ENCODE results near the gene HYAL2. TPM values are rescaled to one million over a fixed set of nuclear protein-coding genes. Genes with fewer than 3 reads are reported as not detected.

The HYAL2 gene
- polyA plus RNA-seq, 2 of the 4 experiments (the other 2 are of a cell fraction): 24.5 to 31.0 TPM

- Histone ChIP-seq H3K4me1 (peaks cover 23% of the 10 kb centered on the region), H3K4me3 (no peak overlapping the region), H3K4me2 (no peak overlapping the region), H3K9me3 (no peaks in the 10 kb centered on the region), H3K27ac (no peak overlapping the region)
- ChIA-PET CTCF (interaction anchor here (1.1 to 5.1 kb wide), 9 partner anchors 8 to 129 kb away, joined by 3 to 56 read pairs (median 9); partner anchors contain the start of genes HYAL3, IFRD2, LSMEM2 and NAA80), POLR2A (interaction anchor here (1.0 kb wide), 1 partner anchor 14 kb away, joined by 4 read pairs; no protein-coding TSS in a partner anchor)
- TF ChIP-seq RCOR1 (IDR thresholded peaks at IDR 0.05; ENCODE audit: low read depth, low read length) (no peak), FOSB (CRISPR knock-in tag; IDR thresholded peaks at IDR 0.05) (no peak), HDAC2 (IDR thresholded peaks at IDR 0.05) (no peak), MAX (IDR thresholded peaks at IDR 0.05) (no peak), MYC (IDR thresholded peaks at IDR 0.05; ENCODE audit: borderline replicate concordance, low read length) (no peak), EHF (CRISPR knock-in tag; IDR thresholded peaks at IDR 0.05) (no peak), HOXA7 (CRISPR knock-in tag; IDR thresholded peaks at IDR 0.05) (no peak), EHMT2 (IDR thresholded peaks at IDR 0.05; ENCODE audit: low read depth) (no peak), TP53 (CRISPR knock-in tag; IDR thresholded peaks at IDR 0.05) (no peak), JUN (IDR thresholded peaks at IDR 0.05) (no peak), HOXB5 (CRISPR knock-in tag; IDR thresholded peaks at IDR 0.05) (no peak), MAFK (IDR thresholded peaks at IDR 0.05; ENCODE audit: partially characterized antibody) (no peak), ESRRA (IDR thresholded peaks at IDR 0.05; ENCODE audit: borderline replicate concordance, low read length) (no peak), REST (IDR thresholded peaks at IDR 0.05) (no peak), CHD4 (IDR thresholded peaks at IDR 0.05; ENCODE audit: borderline replicate concordance) (no peak), CTCF (IDR thresholded peaks at IDR 0.05) (no peak), MAZ (IDR thresholded peaks at IDR 0.05; ENCODE audit: borderline replicate concordance, low read depth, low read length) (no peak)
- TF ChIP-seq, protein P1, sequence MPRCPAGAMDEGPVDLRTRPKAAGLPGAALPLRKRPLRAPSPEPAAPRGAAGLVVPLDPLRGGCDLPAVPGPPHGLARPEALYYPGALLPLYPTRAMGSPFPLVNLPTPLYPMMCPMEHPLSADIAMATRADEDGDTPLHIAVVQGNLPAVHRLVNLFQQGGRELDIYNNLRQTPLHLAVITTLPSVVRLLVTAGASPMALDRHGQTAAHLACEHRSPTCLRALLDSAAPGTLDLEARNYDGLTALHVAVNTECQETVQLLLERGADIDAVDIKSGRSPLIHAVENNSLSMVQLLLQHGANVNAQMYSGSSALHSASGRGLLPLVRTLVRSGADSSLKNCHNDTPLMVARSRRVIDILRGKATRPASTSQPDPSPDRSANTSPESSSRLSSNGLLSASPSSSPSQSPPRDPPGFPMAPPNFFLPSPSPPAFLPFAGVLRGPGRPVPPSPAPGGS (IDR thresholded peaks at IDR 0.05): no peak
- ATAC-seq (no peak), FAIRE-seq (no peak), DNase-seq (ENCODE audit: low read depth in 1 of 2, low spot score in 1 of 2) (no peak)
- 68% methylated on average over 3 of the region's 4 CpGs for WGBS (ENCODE audit: missing lambda C conversion rate)
Measured at GRCh38 chr3:50323092-50323600, 601 bp upstream of the HYAL2 start.

DNA sequence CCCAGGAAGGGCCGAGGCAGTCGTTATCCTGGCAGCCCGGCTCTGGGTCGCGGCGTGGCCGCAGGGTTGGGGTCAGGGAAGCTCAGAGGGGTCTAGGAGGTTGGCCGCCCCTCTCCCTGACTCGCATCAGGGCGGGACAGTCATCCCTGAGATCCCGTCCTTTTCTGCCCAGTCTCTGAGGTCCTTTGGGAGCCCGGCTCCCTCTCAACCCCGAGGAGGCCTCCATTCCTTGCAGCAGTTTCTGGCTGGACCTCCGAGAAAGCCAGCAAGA lies 495 bp downstream of the HYAL2 start:
- POLR2A ChIA-PET: no interaction called here
- 76% methylated on average over 7 of the region's 14 CpGs for WGBS (ENCODE audit: missing lambda C conversion rate)
- no peak for TF ChIP-seq FOXS1 (CRISPR knock-in tag; IDR thresholded peaks at IDR 0.05)
- no peak for TF ChIP-seq EHF (CRISPR knock-in tag; IDR thresholded peaks at IDR 0.05)
- no peak for TF ChIP-seq HMGXB4 (CRISPR knock-in tag; IDR thresholded peaks at IDR 0.05; ENCODE audit: borderline replicate concordance)
- no peak for TF ChIP-seq RARB (CRISPR knock-in tag; IDR thresholded peaks at IDR 0.05)
- TF ChIP-seq HOXA7 (CRISPR knock-in tag; IDR thresholded peaks at IDR 0.05): no peak
- no peak for TF ChIP-seq RFX5 (IDR thresholded peaks at IDR 0.05)
- no peak for TF ChIP-seq HEYL (CRISPR knock-in tag; IDR thresholded peaks at IDR 0.05)
- TF ChIP-seq MAX (IDR thresholded peaks at IDR 0.05): no peak
- TF ChIP-seq, protein P2, sequence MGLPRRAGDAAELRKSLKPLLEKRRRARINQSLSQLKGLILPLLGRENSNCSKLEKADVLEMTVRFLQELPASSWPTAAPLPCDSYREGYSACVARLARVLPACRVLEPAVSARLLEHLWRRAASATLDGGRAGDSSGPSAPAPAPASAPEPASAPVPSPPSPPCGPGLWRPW (IDR thresholded peaks at IDR 0.05): no peak
- no peak for TF ChIP-seq CBX8 (IDR thresholded peaks at IDR 0.05)
- TF ChIP-seq SMC3 (IDR thresholded peaks at IDR 0.05): no peak
- TF ChIP-seq, protein P3, sequence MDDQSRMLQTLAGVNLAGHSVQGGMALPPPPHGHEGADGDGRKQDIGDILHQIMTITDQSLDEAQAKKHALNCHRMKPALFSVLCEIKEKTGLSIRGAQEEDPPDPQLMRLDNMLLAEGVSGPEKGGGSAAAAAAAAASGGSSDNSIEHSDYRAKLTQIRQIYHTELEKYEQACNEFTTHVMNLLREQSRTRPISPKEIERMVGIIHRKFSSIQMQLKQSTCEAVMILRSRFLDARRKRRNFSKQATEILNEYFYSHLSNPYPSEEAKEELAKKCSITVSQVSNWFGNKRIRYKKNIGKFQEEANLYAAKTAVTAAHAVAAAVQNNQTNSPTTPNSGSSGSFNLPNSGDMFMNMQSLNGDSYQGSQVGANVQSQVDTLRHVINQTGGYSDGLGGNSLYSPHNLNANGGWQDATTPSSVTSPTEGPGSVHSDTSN (IDR thresholded peaks at IDR 0.05): no peak
- TF ChIP-seq CHD4 (IDR thresholded peaks at IDR 0.05; ENCODE audit: borderline replicate concordance): no peak
- TF ChIP-seq NFE2L2 (conservative IDR thresholded peaks at IDR 0.05; ENCODE audit: low read length): no peak
- TF ChIP-seq MYC (IDR thresholded peaks at IDR 0.05; ENCODE audit: borderline replicate concordance, low read length): no peak
- TF ChIP-seq FOSB (CRISPR knock-in tag; IDR thresholded peaks at IDR 0.05): no peak

More for the DNA sequence above, 495 bp downstream of the HYAL2 start:
- ATAC-seq (no peak), FAIRE-seq (no peak), DNase-seq (ENCODE audit: low read depth in 1 of 2, low spot score in 1 of 2) (no peak)
- CTCF ChIA-PET: interaction anchor here (1.0 to 5.1 kb wide), 6 partner anchors 13 to 33 kb away, joined by 3 to 56 read pairs (median 4); partner anchors contain the start of genes HYAL3 and NAA80
- peak overlapping the region; percentile 98 for H3K4me2 ChIP-seq
- H3K9me3 ChIP-seq: no peaks in the 10 kb centered on the region
- peak overlapping the region; percentile 65 for H3K4me3 ChIP-seq
- H3K4me1 ChIP-seq: peaks cover 30% of the 10 kb centered on the region
- peak overlapping the region; percentile 99 to 100; a peak in 5 of 6 replicates for H3K27ac ChIP-seq

Data from A549 (cell line).